Activated CD8-positive, alpha-beta memory T cell treated with anti-CD3 and anti-CD28 coated beads, Interleukin-2, amount 50 U/mL, for 48 hours (primary cell): ENCODE data around the gene OTUD7B.
"Not testable (repeated sequence)": the region's sequence is repeated elsewhere in the genome, so short reads cannot be mapped to it uniquely, and the experiment has no call there.

ENCODE experiments used
- DNase-seq: peaks from one replicate; pipeline ENCODE4 v3.0.0-alpha.2; 2020

The OTUD7B gene

DNA sequence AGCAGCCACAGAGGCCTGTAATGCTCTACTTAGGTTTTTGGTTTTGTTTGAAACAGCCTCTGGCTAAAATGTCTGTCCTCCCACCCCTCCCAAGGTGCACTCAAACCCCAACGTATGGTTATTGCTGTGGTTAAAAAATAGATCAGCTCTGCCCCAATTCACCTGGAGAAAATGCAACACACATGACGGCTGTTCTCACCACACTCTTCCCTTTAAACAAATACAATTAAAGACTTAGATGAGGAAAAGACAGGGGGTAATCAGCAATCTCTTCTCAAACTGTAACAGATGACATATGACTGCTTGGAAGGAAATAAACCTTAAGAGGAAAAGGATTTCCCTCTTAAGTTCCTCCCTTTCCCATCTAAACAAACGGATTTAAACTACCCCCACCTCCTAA lies 67.6 kb downstream of the OTUD7B start:
- no peak for DNase-seq

- no peak for DNase-seq
Observed at GRCh38 chr1:149942207-149942606, 68.3 kb downstream of the OTUD7B start.

DNA sequence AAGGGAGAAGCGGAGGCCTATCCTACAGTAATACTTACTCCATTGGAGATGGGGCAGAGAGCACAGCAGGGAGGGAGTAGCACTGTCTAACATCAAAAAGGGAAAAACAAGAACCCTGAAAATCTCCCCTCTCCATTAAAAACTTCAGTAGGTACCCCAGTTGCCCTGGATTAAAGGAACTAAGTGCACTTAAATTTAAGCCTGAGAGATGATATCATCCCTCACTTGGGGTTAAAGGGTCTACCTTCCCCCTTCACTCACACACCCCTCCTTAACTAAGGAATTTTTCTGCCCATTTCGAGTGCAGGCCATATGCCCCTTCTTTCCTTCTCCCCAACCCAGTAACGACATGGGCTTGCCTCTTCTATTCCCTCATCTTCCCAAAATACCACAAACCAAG lies 70.1 kb downstream of the OTUD7B start:
- no peak for DNase-seq

DNA sequence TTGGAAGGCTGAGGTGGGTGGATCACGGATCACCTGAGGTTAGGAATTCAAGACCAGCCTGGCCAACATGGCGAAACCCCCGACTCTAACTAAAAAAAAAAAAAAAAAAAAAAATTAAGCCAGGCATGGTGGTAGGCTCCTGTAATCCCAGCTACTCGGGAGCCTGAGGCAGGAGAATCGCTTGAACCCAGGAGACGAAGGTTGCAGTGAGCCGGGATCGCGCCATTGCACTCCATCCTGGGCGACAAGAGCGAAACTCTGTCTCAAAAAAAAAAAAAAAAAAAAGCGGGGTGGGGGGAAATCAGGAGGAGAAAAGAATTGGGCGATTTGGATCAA lies 71.9 kb downstream of the OTUD7B start:
- not testable (repeated sequence) for DNase-seq

DNA sequence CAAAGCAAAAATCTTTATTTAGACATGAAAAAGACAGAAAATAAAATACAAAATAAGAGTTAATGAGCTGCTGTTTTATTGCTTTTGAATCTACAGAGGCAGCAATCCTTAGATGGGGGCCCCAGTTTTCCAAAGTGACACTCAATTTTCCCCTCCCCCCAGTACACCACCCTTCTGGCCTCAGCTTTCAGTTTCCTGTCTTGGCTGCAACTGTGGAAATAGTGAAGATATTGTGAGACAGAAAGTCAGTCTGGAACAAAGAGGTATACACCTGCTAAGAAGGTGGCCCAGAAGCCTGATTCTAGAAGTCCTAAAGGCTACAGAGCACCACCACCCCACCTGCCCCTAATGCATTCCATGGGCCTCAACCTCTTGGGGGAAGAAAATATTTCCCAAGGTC lies 72.8 kb downstream of the OTUD7B start:
- DNase-seq: no peak

- no peak for DNase-seq
Observed at GRCh38 chr1:149936992-149937705, 73.4 kb downstream of the OTUD7B start.

- no peak for DNase-seq
Observed at GRCh38 chr1:149936170-149936991, 74.1 kb downstream of the OTUD7B start, which contains the start of gene MTMR11. TSS of gene MTMR11 (minus strand) at chr1:149936879. CDS start at chr1:149936647, 232 bp downstream.

GRCh38 chr1:149934356-149934755 lies 76.2 kb downstream of the OTUD7B start:
- DNase-seq: no peak

GRCh38 chr1:149933208-149933607 lies 77.3 kb downstream of the OTUD7B start:
- no peak for DNase-seq

GRCh38 chr1:149932474-149932873 lies 78.1 kb downstream of the OTUD7B start:
- DNase-seq: no peak

DNA sequence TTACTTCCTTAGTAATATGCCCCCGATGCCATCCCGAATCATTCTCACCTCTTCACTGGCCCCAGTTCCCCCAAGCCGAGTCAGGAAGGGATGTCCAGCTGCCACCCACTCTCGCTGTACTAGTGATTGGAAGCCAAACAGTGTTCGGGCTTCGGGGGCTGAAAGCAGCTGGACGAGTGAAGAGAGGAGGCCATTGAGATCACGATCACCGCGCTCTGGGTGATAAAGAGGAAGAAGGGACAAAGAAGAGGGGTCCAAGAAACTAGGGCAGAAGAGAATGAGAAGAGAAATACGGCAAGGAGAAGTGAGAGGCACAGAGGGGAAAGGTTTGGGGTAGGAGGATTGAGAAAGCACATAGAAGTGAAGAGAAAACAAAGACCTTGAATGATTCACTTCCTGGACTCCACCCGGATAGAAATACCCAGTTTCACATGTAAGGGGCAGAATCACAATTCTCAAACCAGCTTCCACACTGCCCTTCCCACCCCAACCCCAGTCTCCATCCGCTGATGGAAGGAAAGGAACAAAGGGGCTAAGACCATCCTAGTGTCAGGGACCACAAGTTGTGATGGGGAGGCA lies 79.2 kb downstream of the OTUD7B start:
- peak; percentile 48 for DNase-seq

- no peak for DNase-seq
Observed at GRCh38 chr1:149929856-149930255, 80.7 kb downstream of the OTUD7B start.

- DNase-seq: no peak
Observed at GRCh38 chr1:149928401-149928724, 82.2 kb downstream of the OTUD7B start.

DNA sequence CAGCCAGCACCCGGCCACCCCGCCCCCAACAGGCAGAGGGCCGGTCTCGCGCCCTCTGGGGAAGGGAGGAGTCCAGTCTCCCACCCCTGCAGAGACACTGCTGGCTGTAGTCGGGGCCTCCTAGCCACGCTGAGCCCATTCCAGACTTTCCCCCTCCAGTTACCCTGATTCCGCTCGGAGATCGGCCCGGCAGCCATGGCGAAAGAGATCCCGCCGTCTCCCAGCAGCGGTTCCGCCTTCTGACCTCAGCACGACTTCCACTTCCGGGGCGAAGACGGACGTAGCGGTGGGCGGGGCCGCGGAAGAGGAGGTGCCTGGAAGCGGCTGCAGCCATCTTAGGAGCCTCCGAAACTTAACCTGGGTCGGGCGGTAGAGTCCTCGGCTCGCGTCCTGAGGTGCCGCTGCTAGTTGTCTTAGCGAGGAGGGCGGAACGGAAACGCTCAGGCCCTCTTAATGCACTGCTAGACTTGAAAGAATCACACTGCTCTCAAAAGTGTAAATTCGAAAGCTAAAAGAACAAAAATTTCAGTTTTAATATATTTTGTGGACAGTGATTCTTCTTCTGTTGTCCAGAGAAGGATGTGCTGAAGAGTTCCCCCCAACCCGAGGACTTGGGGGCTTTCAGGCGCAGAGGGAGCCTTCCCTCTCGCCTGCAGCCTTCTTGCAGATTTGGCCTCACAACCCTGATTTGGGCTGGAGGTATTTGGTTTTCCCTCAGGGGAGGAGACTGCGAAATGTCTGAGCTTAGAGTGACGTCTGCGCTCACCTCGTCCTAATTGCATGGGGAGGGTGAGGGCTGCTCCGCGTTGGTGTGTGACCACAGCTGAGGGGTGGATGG lies 82.7 kb downstream of the OTUD7B start, which contains the start of gene SF3B4:
SF3B4 (minus strand) TSS at position 241 of the 838 bp plus-strand sequence; CDS start at position 197, 44 bp downstream.
- DNase-seq: peak; percentile 95

GRCh38 chr1:149927056-149927562 lies 83.4 kb downstream of the OTUD7B start:
- DNase-seq: no peak

GRCh38 chr1:149926296-149926695 lies 84.2 kb downstream of the OTUD7B start:
- no peak for DNase-seq

GRCh38 chr1:149925751-149926150 lies 84.8 kb downstream of the OTUD7B start:
- DNase-seq: no peak

DNA sequence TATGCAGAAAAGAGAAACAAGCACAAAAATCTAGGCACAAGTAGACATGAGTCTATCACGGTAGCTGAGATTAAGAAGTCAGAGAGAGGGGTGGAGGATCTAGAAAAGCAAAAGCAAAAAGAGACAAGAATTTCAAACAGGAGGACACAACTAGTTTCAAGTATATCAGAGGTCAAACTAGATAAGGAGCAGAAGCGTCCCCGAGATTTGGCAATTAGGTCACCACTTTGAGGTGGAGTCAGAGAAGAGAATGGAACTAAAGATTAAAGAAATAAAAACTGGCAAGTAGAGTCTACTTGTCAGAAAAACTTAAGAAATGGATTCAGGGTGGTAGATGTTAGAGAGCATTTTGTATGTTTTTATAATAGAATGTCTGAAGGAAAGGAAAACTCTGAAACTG lies 85.2 kb downstream of the OTUD7B start:
- no peak for DNase-seq

GRCh38 chr1:149923626-149924025 lies 86.9 kb downstream of the OTUD7B start:
- no peak for DNase-seq

DNA sequence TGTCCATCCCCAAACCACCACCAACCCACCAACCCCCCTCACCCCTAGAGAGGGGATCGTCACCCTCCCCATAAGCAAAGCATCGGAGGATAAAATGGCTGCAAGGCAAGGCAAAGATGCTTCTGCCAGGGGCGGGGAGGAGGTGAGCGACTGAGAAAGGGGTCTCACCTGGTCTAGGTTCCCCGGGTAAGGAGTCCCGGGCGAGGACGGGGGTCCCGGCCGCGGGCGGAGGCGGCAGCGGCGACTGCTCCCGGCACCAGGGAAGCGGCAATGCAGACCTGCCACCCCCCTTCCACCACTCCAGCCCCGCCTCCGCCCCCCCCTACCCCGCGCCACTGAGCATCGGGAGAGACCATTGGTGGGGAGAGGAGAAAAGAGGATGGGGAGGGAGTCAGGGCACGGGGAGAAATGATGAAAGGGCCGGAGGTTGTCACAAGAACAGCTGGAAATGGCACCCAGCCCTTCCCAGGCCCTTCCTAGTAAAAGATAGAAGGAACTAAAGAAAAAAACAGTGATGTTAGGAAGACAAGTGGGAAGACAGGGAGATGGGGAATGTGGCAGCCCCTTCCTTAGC lies 92.9 kb downstream of the OTUD7B start, which contains the start of gene SV2A:
SV2A (minus strand) TSS at position 274 of the 574 bp plus-strand sequence. CDS start 4,004 bp downstream, outside the sequence.
- peak; percentile 68 for DNase-seq

DNA sequence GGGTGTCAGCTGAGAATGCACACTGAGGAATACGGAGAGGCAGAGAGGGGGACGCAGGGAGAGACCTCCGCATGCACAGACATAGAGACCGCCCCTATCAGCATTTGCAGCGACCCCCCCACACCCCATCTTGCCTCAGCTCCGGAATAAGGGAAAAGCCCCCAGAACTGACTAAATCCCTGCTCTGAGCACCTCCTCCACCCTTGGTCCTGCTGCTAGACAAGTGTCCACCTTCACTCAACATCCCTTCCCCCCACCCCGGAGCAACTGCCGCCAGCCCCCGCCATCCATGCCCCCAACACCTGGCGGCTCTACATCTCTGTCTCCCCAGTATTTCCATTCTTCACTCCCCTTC lies 93.7 kb downstream of the OTUD7B start:
- DNase-seq: no peak

DNA sequence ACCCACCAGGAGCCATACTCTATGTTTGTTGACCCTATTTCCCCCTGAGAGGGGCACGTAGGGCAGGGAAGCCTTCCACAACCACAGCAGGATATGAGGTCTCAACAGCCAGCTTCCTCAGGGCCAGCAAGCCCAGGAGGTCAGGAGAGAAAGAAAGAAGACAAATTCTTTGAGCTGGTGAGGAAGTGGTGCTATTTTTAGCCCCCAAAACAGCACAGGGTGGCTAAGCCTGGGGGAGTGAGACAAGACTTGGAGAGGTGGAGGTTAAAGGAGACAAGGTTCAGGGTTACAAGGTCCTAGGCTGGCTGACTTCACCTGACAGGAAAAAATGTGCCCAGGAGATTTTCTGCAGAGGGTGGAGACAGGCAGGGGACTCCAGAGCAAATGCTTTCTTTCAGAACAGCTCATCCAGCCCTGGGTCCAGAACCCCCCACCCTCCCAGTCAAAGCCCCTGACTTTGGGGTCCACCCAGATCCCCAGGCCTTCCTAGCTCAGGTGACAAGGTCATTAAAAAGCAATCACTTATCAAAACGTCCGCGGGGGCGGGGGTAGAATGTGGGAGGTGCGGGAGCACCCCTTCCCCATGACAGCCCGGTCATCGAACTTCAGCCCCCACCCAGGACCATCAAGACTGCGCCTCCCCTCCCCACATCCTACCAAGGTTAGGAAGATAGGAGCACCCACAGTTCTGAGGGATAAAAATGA lies 94.2 kb downstream of the OTUD7B start:
- no peak for DNase-seq
